ENCODE results near the gene AFF3.
"Not testable (repeated sequence)": the region's sequence is repeated elsewhere in the genome, so short reads cannot be mapped to it uniquely, and the experiment has no call there.

AFF3 gene

GRCh38 chr2:100145893-100146656, 3.7 kb upstream of the AFF3 start:
- no peak for DNase-seq (ENCODE audit: low spot score)

- no peak for DNase-seq (ENCODE audit: low spot score)
These were observed 896 bp upstream of the AFF3 start for GRCh38 chr2:100143286-100143685.

- DNase-seq (ENCODE audit: low spot score): no peak
These were observed 484 bp downstream of the AFF3 start for GRCh38 chr2:100141906-100142305.

- DNase-seq (ENCODE audit: low spot score): no peak
These were observed 1.8 kb downstream of the AFF3 start for GRCh38 chr2:100140582-100140981.

GRCh38 chr2:100137866-100138570, 4.4 kb downstream of the AFF3 start:
- no peak for DNase-seq (ENCODE audit: low spot score)

GRCh38 chr2:100137318-100137717, 5.1 kb downstream of the AFF3 start:
- DNase-seq (ENCODE audit: low spot score): no peak

- no peak for DNase-seq (ENCODE audit: low spot score)
These were observed 6.1 kb downstream of the AFF3 start for GRCh38 chr2:100136310-100136709.

GRCh38 chr2:100135415-100135814, 7.0 kb downstream of the AFF3 start:
- DNase-seq (ENCODE audit: low spot score): no peak

- no peak for DNase-seq (ENCODE audit: low spot score)
These were observed 11.6 kb downstream of the AFF3 start for GRCh38 chr2:100130595-100131391.

GRCh38 chr2:100126897-100127401, 15.4 kb downstream of the AFF3 start:
- DNase-seq (ENCODE audit: low spot score): no peak

- DNase-seq (ENCODE audit: low spot score): no peak
These were observed 16.2 kb downstream of the AFF3 start for GRCh38 chr2:100126201-100126600.

- DNase-seq (ENCODE audit: low spot score): no peak
These were observed 16.8 kb downstream of the AFF3 start for GRCh38 chr2:100125626-100126025.

GRCh38 chr2:100124761-100125160, 17.6 kb downstream of the AFF3 start:
- no peak for DNase-seq (ENCODE audit: low spot score)

GRCh38 chr2:100121124-100121718, 21.2 kb downstream of the AFF3 start:
- no peak for DNase-seq (ENCODE audit: low spot score)

- no peak for DNase-seq (ENCODE audit: low spot score)
These were observed 23.2 kb downstream of the AFF3 start for GRCh38 chr2:100119235-100119634.

- no peak for DNase-seq (ENCODE audit: low spot score)
These were observed 28.4 kb downstream of the AFF3 start for GRCh38 chr2:100113990-100114433.

- DNase-seq (ENCODE audit: low spot score): no peak
These were observed 31.8 kb downstream of the AFF3 start for GRCh38 chr2:100110614-100111000.

- DNase-seq (ENCODE audit: low spot score): no peak
These were observed 32.3 kb downstream of the AFF3 start for GRCh38 chr2:100109986-100110613.

- DNase-seq (ENCODE audit: low spot score): not testable (repeated sequence)
These were observed 33.8 kb downstream of the AFF3 start for GRCh38 chr2:100108648-100109020.

- DNase-seq (ENCODE audit: low spot score): no peak
These were observed 34.3 kb downstream of the AFF3 start for GRCh38 chr2:100107906-100108647.

GRCh38 chr2:100107440-100107839, 35.0 kb downstream of the AFF3 start:
- DNase-seq (ENCODE audit: low spot score): no peak

Measured in HuH-7 (cell line).